RWPE1 (cell line): ENCODE data around the gene OTOR.

Source experiments
- CTCF ChIA-PET: fragments of 350-600 bp; sonication (Branson Sonifier 250); formaldehyde crosslinking; extraction: SDS; loops from one replicate; lab custom pipeline; 2021; lab: Yijun Ruan, JAX
- POLR2A ChIA-PET: fragments of 400-600 bp; formaldehyde crosslinking; extraction: SDS; loops from one replicate; lab custom pipeline; 2020; ENCODE audit warnings: antibody characterized with exemption; ENCODE audit not compliant: low non-redundant PET; lab: Yijun Ruan, JAX
- DNase-seq: peaks from one replicate; pipeline ENCODE4 v3.0.0; 2012; ENCODE audit warnings: low spot score
- H3K27ac ChIP-seq: fragments of 450-650 bp; 2 replicates; pipeline ENCODE4 v1.5.1; 2017
- TF ChIP-seq, protein P1 (sequence below): fragments of 450-650 bp; conservative IDR thresholded peaks from 2 replicates; pipeline ENCODE4 v1.5.1; 2017; ENCODE audit warnings: low read depth, mild to moderate bottlenecking

OTOR gene, protein sequence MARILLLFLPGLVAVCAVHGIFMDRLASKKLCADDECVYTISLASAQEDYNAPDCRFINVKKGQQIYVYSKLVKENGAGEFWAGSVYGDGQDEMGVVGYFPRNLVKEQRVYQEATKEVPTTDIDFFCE

DNA sequence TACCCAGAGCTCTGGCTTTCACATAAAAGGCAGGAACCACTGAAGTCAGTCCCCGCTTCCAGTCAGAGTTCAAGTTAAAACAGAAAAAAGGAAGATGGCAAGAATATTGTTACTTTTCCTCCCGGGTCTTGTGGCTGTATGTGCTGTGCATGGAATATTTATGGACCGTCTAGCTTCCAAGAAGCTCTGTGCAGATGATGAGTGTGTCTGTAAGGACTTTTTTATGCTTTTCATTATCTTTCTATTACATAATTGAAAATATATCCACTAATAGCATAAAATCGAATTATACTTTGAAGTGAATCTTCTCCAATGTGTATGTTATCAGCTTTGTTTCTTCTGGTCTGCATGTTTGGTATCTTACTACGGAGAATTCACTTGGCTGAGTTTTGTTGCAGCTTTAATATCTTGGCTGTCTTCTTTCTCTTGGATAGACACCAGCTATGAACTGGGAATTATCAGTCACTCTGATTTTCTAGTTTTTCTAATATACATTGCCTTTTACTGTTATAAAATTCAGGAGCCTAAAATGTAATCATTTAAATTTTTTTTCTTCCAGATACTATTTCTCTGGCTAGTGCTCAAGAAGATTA, at the start of gene OTOR:
Gene OTOR, plus strand, starts transcription at position 51 of the 593 bp plus-strand sequence. Its CDS starts 44 bp downstream, at position 95.
- CTCF ChIA-PET = no interaction called here
- no peak within 1 kb of the TSS for H3K27ac ChIP-seq
- POLR2A ChIA-PET = no interaction called here
- no peak for DNase-seq
- TF ChIP-seq, protein P1, sequence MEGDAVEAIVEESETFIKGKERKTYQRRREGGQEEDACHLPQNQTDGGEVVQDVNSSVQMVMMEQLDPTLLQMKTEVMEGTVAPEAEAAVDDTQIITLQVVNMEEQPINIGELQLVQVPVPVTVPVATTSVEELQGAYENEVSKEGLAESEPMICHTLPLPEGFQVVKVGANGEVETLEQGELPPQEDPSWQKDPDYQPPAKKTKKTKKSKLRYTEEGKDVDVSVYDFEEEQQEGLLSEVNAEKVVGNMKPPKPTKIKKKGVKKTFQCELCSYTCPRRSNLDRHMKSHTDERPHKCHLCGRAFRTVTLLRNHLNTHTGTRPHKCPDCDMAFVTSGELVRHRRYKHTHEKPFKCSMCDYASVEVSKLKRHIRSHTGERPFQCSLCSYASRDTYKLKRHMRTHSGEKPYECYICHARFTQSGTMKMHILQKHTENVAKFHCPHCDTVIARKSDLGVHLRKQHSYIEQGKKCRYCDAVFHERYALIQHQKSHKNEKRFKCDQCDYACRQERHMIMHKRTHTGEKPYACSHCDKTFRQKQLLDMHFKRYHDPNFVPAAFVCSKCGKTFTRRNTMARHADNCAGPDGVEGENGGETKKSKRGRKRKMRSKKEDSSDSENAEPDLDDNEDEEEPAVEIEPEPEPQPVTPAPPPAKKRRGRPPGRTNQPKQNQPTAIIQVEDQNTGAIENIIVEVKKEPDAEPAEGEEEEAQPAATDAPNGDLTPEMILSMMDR = no peak

DNA sequence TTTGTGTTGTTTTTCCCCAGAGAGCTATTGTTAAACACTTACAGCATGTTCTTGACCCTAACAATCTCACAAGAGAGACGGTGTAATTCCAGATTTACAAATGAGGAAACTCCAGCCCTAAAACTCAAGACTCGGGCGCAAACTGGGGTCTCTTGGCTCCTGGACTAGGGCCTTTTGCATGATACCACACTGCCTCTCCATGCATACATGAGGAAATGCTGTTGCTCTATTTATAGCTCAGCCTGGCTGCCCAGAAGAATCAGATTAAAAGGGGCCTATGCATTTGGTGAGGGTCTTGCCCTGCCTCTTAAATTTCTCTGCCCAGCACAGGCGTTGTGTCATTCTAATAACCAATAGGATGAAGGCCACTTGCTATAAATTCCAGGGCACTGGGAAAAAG, 48.9 kb upstream of the OTOR start:
- no peak for DNase-seq
- no peak overlapping the region for H3K27ac ChIP-seq
- TF ChIP-seq, protein P1 = no peak
- ChIA-PET CTCF (no interaction called here), POLR2A (no interaction called here)

DNA sequence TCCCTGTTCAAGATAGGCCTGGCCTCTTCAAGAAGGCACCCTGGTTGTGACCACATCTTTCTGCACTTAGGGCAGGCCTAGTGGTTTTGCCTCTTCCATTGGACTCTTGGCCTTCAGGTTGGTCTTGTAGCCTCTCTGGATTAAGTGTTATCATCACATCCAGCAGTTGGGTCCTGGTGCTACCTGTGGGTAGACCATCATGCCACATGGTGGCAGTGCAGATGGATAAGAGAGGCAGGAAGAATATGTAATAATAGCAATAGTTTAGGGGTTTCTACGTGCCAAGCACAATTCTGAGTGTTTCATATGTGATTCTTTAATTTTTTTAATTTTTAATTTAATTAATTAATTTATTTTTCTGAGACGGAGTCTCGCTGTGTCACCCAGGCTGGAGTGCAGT, 46.9 kb upstream of the OTOR start:
- TF ChIP-seq, protein P1 = no peak
- no peak overlapping the region for H3K27ac ChIP-seq
- CTCF ChIA-PET = no interaction called here
- POLR2A ChIA-PET = no interaction called here
- DNase-seq = no peak

DNA sequence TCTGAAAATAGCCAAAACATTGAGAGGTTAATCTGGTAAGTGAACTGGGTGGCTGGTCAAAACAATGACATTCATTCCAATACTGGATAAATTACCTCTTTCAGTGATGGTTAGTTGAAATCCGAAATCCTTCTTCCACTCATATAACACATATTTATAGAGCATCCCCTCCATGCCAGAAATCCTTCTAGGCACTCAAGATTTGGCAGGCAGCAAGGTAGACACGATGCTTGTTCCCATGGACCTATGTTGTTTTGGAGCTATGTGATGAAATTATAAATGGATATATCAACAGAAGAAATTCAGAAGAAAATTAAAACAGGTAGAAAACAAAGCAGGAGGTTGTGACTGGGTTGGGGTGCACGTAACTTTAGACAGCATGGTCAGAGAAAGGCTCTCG, 44.6 kb upstream of the OTOR start:
- ChIA-PET POLR2A (no interaction called here), CTCF (no interaction called here)
- no peak overlapping the region for H3K27ac ChIP-seq
- TF ChIP-seq, protein P1 = no peak
- DNase-seq = no peak

DNA sequence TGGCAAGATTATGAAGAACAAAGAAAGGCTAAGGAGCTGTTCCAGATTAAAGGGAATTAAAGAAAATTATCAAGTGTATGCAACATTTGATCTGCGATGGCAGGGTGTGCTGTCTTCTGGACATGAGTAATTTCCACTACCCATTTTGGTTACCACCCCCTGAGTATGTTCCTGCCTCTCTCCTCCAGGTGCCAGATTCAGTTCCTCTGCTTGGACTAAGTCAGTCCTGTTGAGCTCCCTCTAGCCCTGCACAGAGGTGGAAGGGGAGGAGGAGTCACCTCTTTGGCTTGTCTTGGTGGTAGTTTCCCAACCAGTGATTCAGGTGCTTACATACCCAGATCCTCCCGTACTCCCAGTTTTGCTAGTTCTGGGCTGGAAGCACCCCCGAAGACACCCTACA, 40.5 kb upstream of the OTOR start:
- ChIA-PET POLR2A (no interaction called here), CTCF (interaction anchor here (0.6 kb wide), 1 partner anchor 194 kb away, joined by 3 read pairs; no protein-coding TSS in a partner anchor)

DNA sequence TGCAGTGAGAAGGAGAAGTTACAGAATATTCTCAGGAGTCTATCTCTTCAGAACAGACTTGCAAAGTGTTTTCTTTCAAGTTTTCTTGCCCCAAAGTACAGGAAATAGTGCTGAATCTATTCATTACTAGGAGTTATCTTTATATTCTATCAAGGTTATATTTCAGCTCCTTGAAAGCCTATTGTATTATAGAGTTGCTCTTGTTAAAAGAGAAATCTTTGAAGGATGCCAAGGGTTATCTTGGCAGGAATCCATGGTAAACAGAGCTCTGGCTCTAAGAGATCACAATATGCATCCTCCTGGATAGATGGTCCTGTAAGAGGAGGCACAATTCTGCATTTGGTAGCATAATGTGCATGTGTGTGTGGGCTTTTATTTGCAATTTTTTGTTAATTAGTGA, 39.6 kb upstream of the OTOR start:
- TF ChIP-seq, protein P1 = no peak
- ChIA-PET CTCF (no interaction called here), POLR2A (no interaction called here)
- H3K27ac ChIP-seq = no peak overlapping the region
- DNase-seq = no peak

More for the DNA sequence above, 40.5 kb upstream of the OTOR start:
- TF ChIP-seq, protein P1 = no peak
- DNase-seq = no peak
- no peak overlapping the region for H3K27ac ChIP-seq
